Heart right ventricle (tissue), 16 donors: Measurements from ENCODE around the gene WAPL. TPM values are rescaled to one million over a fixed set of nuclear protein-coding genes. Genes with fewer than 3 reads are reported as not detected.

Source experiments
- ATAC-seq, 8 donors: fragments of 200-7000 bp; cut with Tn5 transposase; one replicate each; pipeline ENCODE4 v1.9.1; 2020; ENCODE audit warnings: mild to moderate bottlenecking in 8 of 8, moderate library complexity in 8 of 8, moderate number of reproducible peaks in 1 of 8
- DNase-seq, 2 donors: peaks; one replicate each; pipeline ENCODE4 v3.0.0-alpha.2; 2020
- H3K27ac ChIP-seq, 10 donors: fragments of 200-600 bp; sonication (generic) in 2 of 10; one replicate each; pipeline versions ENCODE4 v1.5.0 to v1.8.0; 2020 to 2022; ENCODE audit warnings: mild to moderate bottlenecking in 3 of 10
- H3K27me3 ChIP-seq, 7 donors: fragments of 200-600 bp; one replicate each; pipeline ENCODE4 v1.8.0; 2021 to 2022; ENCODE audit warnings: mild to moderate bottlenecking in 2 of 7
- H3K36me3 ChIP-seq, 9 donors: fragments of 200-600 bp; sonication (generic) in 1 of 9; one replicate each; pipeline versions ENCODE4 v1.5.0 to v1.8.0; 2020 to 2022; ENCODE audit warnings: mild to moderate bottlenecking in 2 of 9
- H3K4me1 ChIP-seq, 9 donors: fragments of 200-600 bp; sonication (generic) in 1 of 9; one replicate each; pipeline versions ENCODE4 v1.5.0 to v1.8.0; 2020 to 2022; ENCODE audit warnings: mild to moderate bottlenecking in 4 of 9
- H3K4me3 ChIP-seq, 10 donors: fragments of 200-600 bp; sonication (generic) in 2 of 10; one replicate each; pipeline versions ENCODE4 v1.5.0 to v1.8.0; 2020 to 2022; ENCODE audit warnings: mild to moderate bottlenecking in 7 of 10, moderate library complexity in 2 of 10
- H3K9me3 ChIP-seq, 11 donors: fragments of 200-600 bp in 10 of 11; sonication (generic) in 2 of 11; one replicate each; pipeline versions ENCODE4 v1.5.0 to v1.8.0; 2013 to 2022; ENCODE audit warnings: mild to moderate bottlenecking in 2 of 11, control low read depth in 1 of 11, moderate library complexity in 1 of 11
- WGBS, 2 donors: extraction: QIAGEN DNeasy Blood & Tissue Kit; methylation state at CpG; one replicate each; pipeline ENCODE4 v1.1.7; 2013; ENCODE audit warnings: inconsistent platforms in 1 of 2; 5-methylcytosine and 5-hydroxymethylcytosine counted together
- intact Hi-C, 10 donors: fragments of 100-400 bp; cut with DNase I; formaldehyde crosslinking; loops; one replicate each; pipeline versions ENCODE4 v1.11.1 to v1.14.2; 2022
- polyA plus RNA-seq, 2 donors: library from polyadenylated mRNA; stranded (reverse); fragments of 200-250 nt; gene quantifications; one replicate each; pipeline ENCODE4 v1.2.3, GENCODE V29; 2013
- total RNA-seq, 10 donors: library from RNA; stranded (reverse); fragmentation: NEBNext Ultra II Directional in 3 of 10; extraction: Animal tissue kit (Norgen Biotek cat#: 25700) in 3 of 10; gene quantifications; one replicate each; pipeline versions ENCODE4 v1.2.1 to v1.2.4, GENCODE V29; 2021 to 2023
- TF ChIP-seq, protein P1 (sequence below), 9 donors: fragments of 200-600 bp; sonication (generic) in 2 of 9; IDR thresholded peaks; one replicate each; pipeline versions ENCODE4 v1.5.0 to v1.8.0; 2021 to 2022; ENCODE audit warnings: antibody characterized with exemption in 9 of 9, mild to moderate bottlenecking in 5 of 9, moderate library complexity in 1 of 9
- donor health status: Arrhythmogenic right ventricular cardiomyopathy.
- donor health status: ischemic (EF 13 %, LVEDD 7.1; RV severe dilation, severe dysfunction).
- donor health status: healthy with polysubstance abuse.
- donor health status: DM: no; HTN: yes; CAD: no.
- donor health status: DM: no; HTN: no; CAD: no.
- donor health status: ischemic (EF 25% LVEDD 6.9; RV normal size, moderate dysfunction).
- donor health status: ischemic (EF 25% LVEDD 5.7; RV mildly dilated, moderate dysfunction).
- donor health status: healthy.
- donor health status: DM: yes; HTN: yes; CAD: no.
- donor health status: Ischemic cardiomyopathy.
- donor health status: ischemic (EF 35%, LVEDD 5.7; RV mildly dilated, moderate dysfunction).
- donor health status: nonischemic (EF 11% LVEDD 7.7; RV severe dilation, severe dysfunction).
- donor health status: DM: yes; HTN: yes; CAD: no.
- donor health status: PGD.
- donor health status: ischemic (EF 29% LVEDD 5.4; RV normal size, mild dysfunction).
- donor health status: nonischemic (EF 23%, LVEDD 6.1; RV moderate dilation, normal function).

WAPL gene
- total and polyA plus RNA-seq, 12 donors, result 10.0 to 29.5 (median 23.4) TPM

DNA sequence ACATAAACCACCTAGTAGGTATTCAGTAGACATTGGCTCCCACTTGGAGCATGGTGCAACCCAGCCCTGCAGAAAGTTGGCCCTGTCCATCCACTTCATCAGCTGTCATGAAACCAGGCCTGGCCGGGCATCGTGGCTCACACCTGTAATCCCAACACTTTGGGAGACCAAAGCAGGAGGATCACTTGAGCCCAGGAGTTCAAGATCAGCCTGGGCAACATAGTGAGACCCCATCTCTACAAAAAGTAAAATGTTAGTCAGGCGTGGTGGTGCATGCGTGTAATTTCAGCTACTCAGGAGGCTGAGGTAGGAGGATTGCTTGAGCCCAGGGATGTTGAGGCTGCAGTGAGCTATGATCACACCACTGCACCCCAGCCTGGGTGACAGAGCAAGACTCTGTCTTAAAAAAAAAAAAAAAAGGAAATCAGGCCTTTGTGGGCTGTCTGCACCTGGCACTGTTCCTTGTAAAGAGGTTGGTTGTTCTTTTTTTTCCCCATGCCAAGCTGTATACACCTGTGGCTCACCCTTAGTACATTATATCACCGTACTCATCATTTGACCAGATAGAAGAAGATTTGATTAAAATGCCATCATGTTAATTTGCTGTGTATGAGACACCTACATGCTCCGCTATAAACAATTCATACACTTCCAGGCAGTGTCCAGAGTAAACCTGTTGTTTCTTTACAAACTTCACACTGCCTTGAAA is 109.6 kb downstream of the WAPL start:
- WGBS, 2 donors, result 81 to 91% methylated on average over 6 of the region's 6 CpGs

DNA sequence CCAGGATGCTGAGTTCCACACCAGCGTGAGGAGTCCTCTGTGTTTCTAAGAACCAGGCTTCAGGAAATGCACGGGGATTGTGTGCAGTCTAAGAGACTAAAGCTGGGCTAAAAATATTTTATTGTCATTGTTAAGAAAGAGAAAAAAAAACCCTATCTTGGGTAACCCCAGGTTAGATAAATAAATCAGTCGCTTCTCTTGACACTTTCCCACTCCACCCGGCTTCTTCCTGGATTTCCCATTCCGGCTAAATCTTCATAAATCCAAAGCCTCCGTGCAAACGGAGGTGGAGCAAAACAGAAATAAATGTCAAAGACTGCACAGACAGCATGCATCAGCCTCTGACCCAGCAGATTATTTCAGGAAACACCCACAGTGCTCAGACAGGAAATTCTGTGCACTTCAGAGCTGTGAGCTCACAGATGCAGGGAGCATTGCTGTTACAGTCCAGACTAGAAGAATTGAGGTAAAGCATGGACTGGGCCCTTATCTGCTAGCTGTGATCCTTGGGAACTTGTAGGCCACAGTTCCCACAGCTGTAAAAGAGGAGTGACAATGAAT is 110.2 kb downstream of the WAPL start:
- Histone ChIP-seq H3K4me1 (peaks cover 0 to 42% (median 18%) of the 10 kb centered on the region in 9 donors), H3K27me3 (no peaks in the 10 kb centered on the region), H3K4me3 (peak overlapping the region in 1 of 10 donors; percentile 7), H3K36me3 (no peaks in the 10 kb centered on the region), H3K9me3 (peaks cover 0 to 7% (median 0%) of the 10 kb centered on the region in 11 donors), H3K27ac (peak overlapping the region in 5 of 10 donors; percentile 12 to 74 (median 31))
- WGBS, 2 donors, result 24 to 43% methylated on average over 7 of the region's 7 CpGs
- TF ChIP-seq, protein P1, sequence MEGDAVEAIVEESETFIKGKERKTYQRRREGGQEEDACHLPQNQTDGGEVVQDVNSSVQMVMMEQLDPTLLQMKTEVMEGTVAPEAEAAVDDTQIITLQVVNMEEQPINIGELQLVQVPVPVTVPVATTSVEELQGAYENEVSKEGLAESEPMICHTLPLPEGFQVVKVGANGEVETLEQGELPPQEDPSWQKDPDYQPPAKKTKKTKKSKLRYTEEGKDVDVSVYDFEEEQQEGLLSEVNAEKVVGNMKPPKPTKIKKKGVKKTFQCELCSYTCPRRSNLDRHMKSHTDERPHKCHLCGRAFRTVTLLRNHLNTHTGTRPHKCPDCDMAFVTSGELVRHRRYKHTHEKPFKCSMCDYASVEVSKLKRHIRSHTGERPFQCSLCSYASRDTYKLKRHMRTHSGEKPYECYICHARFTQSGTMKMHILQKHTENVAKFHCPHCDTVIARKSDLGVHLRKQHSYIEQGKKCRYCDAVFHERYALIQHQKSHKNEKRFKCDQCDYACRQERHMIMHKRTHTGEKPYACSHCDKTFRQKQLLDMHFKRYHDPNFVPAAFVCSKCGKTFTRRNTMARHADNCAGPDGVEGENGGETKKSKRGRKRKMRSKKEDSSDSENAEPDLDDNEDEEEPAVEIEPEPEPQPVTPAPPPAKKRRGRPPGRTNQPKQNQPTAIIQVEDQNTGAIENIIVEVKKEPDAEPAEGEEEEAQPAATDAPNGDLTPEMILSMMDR (IDR thresholded peaks at IDR 0.05), result no peak
- ATAC-seq (peak; percentile 74 to 88 (median 82)), DNase-seq (peak in 1 of 2 donors; percentile 26)
- intact Hi-C loops, result no loop called here

More for the DNA sequence above, 109.6 kb downstream of the WAPL start:
- TF ChIP-seq, protein P1 (IDR thresholded peaks at IDR 0.05), result no peak
- Histone ChIP-seq H3K4me1 (peaks cover 0 to 42% (median 18%) of the 10 kb centered on the region in 9 donors), H3K9me3 (peaks cover 0 to 7% (median 0%) of the 10 kb centered on the region in 11 donors), H3K27me3 (no peaks in the 10 kb centered on the region), H3K36me3 (no peaks in the 10 kb centered on the region), H3K4me3 (no peak overlapping the region), H3K27ac (peak overlapping the region in 3 of 10 donors; percentile 31 to 74 (median 57))
- intact Hi-C loops, result no loop called here
- ATAC-seq (no peak), DNase-seq (no peak)

DNA sequence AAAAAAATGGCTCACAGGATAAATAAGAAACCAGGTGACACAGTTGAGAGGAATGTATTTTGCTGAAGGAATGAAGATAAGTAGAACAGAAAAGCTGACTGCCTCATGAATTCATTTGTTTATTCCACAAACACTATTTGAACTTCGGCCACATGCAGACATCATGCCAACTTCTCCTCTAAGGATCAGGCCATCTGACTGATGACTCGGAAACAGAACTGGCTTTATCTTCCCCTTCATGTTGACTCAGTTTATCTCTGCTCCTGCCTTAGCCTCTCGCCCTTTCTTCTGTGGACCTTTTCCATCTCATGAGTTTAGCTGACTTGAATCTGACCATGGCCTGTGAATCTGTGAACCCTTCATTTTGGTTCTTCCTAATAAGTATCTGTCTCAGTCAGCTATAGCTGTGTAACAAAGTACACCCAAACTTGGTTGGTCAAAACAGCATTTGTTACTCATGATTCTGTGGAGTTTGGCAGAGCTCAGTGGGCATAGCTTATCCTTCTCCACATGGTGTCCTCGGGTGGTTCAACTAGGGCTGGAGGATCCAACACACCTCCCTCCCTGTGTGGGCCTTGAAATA is 111.0 kb downstream of the WAPL start:
- Histone ChIP-seq H3K27me3 (no peaks in the 10 kb centered on the region), H3K4me3 (no peak overlapping the region), H3K4me1 (peaks cover 0 to 40% (median 18%) of the 10 kb centered on the region in 9 donors), H3K36me3 (no peaks in the 10 kb centered on the region), H3K27ac (peak overlapping the region in 4 of 10 donors; percentile 31 to 74 (median 44)), H3K9me3 (peaks cover 0 to 7% (median 0%) of the 10 kb centered on the region in 11 donors)
- 80 to 83% methylated on average over 4 of the region's 4 CpGs for WGBS, 2 donors
- TF ChIP-seq, protein P1 (IDR thresholded peaks at IDR 0.05), result no peak
- no peak for DNase-seq
- intact Hi-C loops, result no loop called here
- no peak for ATAC-seq

DNA sequence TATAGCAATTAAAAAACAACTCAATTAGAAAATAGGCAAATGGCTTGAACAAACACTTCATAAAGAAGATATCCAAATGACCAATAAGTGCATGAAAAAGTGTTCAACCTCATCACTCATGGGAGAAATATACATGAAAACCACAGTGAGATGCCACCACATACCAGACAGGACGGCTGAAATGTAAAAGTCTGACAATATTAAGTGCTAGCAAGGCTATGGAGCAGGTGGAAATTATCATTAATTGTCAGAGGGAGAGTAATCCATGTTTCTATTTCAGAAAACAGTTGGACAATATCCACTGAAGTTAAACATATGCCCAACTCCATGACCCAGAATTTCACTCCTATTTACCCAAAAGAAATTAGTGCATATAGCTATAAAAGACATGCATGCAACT is 112.4 kb downstream of the WAPL start:
- intact Hi-C loops, result loop anchor here in 1 of 10 donors (10.0 kb wide), 1 partner anchor 96 kb away; no protein-coding TSS in a partner anchor
- Histone ChIP-seq H3K27me3 (no peaks in the 10 kb centered on the region), H3K36me3 (no peaks in the 10 kb centered on the region), H3K4me1 (peaks cover 0 to 33% (median 18%) of the 10 kb centered on the region in 9 donors), H3K4me3 (no peak overlapping the region), H3K27ac (no peak overlapping the region), H3K9me3 (peaks cover 0 to 18% (median 0%) of the 10 kb centered on the region in 11 donors)
- TF ChIP-seq, protein P1 (IDR thresholded peaks at IDR 0.05), result no peak
- DNase-seq (no peak), ATAC-seq (no peak)
- WGBS, 2 donors, result 74 to 75% methylated on average over 1 of the region's 1 CpG
